ENCODE results near the gene ROBO4. TPM values are rescaled to one million over a fixed set of nuclear protein-coding genes. Genes with fewer than 3 reads are reported as not detected.
A peak's percentile ranks its signal among the peaks of the same experiment; 100 is the strongest.

Gene ROBO4
- total RNA-seq, 1 donor from 2014 or later: 1.9 TPM

DNA sequence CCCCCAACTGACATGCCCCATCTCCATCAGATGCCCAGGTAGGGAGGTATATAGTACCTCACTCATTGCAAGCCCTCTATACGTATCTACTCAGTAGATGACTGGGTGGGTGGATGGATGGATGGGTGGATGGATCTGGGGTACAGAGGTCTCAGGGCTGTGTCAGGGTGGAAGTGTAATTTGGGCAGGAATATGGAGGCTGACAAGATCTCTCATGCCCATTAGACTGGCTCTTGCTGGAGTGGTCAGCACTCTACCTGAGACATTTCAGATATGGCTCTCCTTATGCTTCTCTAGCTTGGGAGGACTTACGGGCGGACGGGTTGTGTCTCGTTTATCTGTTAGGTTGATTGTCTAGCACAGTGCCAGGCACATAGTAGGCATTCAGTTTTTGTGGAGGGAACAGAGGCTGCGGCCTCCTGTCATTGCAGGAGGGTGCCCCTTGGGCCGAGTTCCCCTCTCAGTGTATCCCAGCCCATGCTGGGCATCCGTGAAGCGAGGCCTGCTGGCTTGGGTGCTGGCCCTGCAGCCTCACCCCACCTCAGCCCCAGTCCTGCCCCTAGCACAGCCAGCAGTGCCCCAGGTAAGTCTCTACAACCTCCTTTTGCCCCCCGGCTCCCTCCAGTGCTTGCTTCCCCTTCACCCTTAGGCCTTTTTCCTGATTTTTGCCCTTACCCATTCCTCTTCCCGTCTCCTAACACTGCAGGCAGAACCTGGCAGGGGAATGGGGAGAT lies 18.7 kb downstream of the ROBO4 start:
- H3K4me3 ChIP-seq (ENCODE audit: low read depth, low read length): no peak overlapping the region
- no peak for DNase-seq (ENCODE audit: low read depth)
- TF ChIP-seq, protein P1, sequence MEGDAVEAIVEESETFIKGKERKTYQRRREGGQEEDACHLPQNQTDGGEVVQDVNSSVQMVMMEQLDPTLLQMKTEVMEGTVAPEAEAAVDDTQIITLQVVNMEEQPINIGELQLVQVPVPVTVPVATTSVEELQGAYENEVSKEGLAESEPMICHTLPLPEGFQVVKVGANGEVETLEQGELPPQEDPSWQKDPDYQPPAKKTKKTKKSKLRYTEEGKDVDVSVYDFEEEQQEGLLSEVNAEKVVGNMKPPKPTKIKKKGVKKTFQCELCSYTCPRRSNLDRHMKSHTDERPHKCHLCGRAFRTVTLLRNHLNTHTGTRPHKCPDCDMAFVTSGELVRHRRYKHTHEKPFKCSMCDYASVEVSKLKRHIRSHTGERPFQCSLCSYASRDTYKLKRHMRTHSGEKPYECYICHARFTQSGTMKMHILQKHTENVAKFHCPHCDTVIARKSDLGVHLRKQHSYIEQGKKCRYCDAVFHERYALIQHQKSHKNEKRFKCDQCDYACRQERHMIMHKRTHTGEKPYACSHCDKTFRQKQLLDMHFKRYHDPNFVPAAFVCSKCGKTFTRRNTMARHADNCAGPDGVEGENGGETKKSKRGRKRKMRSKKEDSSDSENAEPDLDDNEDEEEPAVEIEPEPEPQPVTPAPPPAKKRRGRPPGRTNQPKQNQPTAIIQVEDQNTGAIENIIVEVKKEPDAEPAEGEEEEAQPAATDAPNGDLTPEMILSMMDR (conservative IDR thresholded peaks at IDR 0.05; ENCODE audit: low read depth, low read length): no peak

DNA sequence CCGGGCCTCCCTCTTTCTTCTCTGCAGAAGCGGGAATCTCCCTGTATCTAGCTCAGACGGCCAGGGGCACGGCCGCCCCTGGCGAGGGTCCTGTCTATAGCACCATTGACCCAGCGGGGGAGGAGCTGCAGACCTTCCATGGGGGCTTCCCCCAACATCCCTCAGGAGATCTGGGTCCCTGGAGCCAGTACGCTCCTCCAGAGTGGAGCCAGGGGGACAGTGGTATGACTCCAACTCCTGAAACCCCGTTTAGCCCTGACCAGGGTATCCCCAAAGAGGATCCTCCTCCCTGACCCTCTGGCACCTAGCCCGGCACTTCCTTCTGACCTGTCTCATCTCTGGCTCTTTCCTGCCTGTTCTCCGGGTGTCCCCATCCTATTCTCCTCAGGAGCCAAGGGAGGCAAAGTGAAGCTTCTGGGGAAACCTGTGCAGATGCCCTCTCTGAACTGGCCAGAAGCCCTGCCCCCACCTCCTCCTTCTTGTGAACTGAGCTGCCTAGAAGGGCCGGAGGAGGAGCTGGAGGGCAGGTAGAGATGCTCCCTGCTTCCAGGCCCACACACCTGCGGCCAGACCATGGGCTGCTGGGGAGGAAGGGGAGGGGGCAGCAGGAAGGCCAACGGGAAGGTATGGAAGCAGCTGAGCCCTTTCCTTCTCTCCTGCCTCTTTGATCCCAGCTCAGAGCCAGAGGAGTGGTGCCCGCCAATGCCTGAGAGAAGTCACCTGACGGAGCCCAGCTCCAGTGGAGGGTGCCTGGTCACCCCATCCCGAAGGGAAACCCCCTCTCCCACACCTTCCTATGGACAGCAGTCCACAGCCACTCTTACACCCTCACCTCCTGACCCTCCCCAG lies 19.5 kb downstream of the ROBO4 start:
- TF ChIP-seq, protein P1 (conservative IDR thresholded peaks at IDR 0.05; ENCODE audit: low read depth, low read length): no peak
- no peak for DNase-seq (ENCODE audit: low read depth)
- H3K4me3 ChIP-seq (ENCODE audit: low read depth, low read length): no peak overlapping the region

DNA sequence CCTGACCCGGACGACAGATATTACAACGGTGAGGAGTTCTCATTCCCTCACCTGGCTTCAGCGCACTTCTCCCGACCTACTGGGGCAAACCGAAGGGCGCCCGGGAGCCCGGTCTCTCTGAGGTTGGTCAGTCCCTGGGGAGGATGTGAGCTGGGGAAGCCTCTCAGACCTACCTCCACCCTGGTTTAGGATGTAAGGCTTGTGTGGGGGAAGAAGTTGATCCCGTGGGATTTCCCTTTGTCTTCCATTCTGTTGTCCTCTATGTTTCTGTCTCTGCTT lies 20.1 kb downstream of the ROBO4 start:
- no peak for DNase-seq (ENCODE audit: low read depth)
- TF ChIP-seq, protein P1 (conservative IDR thresholded peaks at IDR 0.05; ENCODE audit: low read depth, low read length): no peak
- H3K4me3 ChIP-seq (ENCODE audit: low read depth, low read length): no peak overlapping the region

DNA sequence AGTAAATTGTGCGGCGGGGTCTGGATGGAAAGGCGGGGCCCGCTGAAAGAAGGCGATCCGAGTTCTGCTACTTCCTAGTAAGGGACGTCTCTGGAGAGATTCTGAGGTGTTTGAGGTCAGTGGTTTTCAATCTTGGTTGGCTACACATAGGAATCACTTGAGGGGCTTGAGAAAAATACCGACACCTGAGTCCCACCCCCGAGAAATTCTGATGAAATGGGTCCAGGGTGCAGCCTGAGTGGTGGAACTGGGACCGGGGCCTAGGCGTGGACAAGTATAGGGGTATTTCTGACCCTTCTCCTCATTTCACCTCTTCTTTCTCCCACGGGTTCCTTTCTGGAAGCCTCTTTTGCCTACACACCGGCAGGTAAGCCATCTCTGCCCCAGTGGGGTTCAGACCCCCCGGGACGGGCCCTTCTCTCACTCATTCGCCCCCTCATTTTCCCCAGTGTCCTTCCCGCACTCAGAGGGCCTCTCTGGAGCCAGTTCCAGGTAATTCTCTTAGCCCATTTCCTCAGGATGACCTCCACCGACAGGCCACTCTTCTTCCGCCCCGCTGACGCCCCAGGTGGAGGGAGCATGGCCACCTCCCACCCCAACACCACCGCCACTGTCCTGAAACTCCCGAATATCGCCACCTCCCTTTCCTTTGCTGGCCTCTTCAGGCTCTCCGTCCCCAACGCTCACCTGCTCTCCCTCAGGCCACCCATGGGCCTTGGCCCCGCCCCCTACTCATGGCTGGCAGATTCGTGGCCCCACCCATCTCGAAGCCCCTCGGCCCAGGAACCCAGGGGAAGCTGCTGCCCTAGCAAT lies 20.6 kb downstream of the ROBO4 start:
- DNase-seq (ENCODE audit: low read depth): no peak
- H3K4me3 ChIP-seq (ENCODE audit: low read depth, low read length): peak overlapping the region; percentile 68
- TF ChIP-seq, protein P1 (conservative IDR thresholded peaks at IDR 0.05; ENCODE audit: low read depth, low read length): no peak

DNA sequence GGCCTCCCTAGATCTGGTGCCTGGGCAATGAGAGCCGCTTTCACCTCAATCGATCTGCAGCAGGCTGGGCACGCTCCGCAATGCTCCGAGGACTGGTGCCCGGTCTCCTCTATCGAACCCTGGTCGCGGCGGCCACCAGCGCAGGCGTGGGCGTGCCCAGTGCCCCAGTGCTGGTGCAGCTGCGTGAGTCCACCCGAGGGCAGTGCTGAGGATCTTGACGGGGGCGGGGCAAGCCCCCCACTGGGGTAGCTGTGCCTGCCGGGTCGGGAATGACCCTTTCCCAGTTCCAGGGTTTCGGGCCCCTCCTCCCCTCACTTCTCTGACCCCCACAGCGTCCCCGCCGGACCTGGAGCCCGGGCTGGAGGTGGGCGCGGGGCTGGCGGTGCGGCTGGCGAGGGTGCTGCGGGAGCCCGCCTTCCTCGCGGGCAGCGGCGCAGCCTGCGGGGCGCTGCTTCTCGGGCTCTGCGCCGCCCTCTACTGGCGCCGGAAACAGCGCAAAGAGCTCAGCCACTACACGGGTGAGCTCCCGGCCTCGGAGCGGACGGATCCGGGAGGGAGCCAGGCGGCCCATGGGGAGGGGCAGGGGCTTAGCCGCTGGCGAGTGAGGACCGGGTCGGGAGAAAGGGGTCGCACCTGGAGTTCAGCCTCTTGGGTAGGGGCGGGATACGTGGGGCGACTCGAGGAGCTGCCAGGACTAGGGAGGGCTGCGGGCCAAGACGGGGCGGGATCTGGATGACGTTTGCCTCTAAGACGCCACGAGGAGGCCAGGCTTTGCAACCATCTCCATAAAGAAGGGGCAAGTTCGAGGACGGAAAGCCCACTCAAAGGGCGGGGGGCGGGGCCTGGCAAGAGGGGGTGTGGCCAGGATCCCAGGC lies 21.5 kb downstream of the ROBO4 start:
- TF ChIP-seq, protein P1 (conservative IDR thresholded peaks at IDR 0.05; ENCODE audit: low read depth, low read length): peak; percentile 69
- H3K4me3 ChIP-seq (ENCODE audit: low read depth, low read length): peak overlapping the region; percentile 68
- DNase-seq (ENCODE audit: low read depth): peak; percentile 39

DNA sequence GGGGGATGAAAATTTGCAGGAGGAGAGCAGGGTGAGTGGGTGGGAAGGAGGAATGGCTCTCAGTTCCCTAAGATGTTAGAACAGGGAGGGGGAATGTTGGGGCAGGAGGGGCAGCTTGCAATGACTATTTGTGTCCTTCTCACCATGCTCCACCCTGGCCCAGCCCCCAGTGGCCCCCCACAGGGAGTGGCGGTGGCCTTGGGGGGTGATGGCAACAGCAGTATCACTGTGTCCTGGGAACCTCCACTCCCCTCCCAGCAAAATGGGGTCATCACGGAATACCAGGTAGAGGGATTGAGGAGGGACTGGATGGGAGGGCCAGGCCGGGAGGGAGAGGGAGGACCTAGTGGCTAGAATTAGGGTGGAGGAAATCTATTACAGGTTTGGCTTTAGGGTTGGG lies 22.3 kb downstream of the ROBO4 start:
- TF ChIP-seq, protein P1 (conservative IDR thresholded peaks at IDR 0.05; ENCODE audit: low read depth, low read length): no peak
- H3K4me3 ChIP-seq (ENCODE audit: low read depth, low read length): peak overlapping the region; percentile 68
- DNase-seq (ENCODE audit: low read depth): no peak
